ENCODE results near the gene GPX7. TPM values are rescaled to one million over a fixed set of nuclear protein-coding genes. Genes with fewer than 3 reads are reported as not detected.
"Not testable (repeated sequence)": the region's sequence is repeated elsewhere in the genome, so short reads cannot be mapped to it uniquely, and the experiment has no call there.

The GPX7 gene
- total RNA-seq, 2 experiments from 2014 or later = 21.5 TPM

DNA sequence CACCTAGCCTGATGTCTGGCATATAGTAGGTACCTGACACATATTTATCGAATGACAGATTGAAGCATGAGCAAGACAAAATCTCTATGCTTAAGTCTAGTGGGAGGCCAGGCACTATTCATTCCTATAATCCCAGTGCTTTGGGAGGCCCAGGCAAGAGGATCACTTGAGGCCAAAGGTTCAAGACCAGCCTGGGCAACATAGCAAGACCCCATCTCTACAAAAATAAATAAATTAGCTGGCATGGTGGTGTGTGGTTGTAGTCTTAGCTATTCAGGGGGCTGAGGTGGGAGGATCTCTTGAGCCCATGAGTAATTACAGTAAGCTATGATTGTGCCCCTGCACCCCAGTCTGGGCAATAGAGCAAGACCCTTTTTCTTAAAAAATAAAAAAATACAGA is 26.1 kb upstream of the GPX7 start:
- no peaks in the 10 kb centered on the region for H3K36me3 Mint-ChIP-seq (ENCODE audit: low read depth)
- ChIA-PET POLR2A (interaction anchor here (2.2 kb wide), 1 partner anchor 9 kb away, joined by 7 read pairs; no protein-coding TSS in a partner anchor), CTCF (interaction anchor here (1.8 kb wide), 1 partner anchor 52 kb away, joined by 4 read pairs; no protein-coding TSS in a partner anchor)
- DNase-seq = no peak
- no peak for ATAC-seq
- H3K4me3 Mint-ChIP-seq = no peak overlapping the region
- no peaks in the 10 kb centered on the region for H3K27me3 Mint-ChIP-seq
- H3K9me3 Mint-ChIP-seq = no peaks in the 10 kb centered on the region
- intact Hi-C loops (cut with micrococcal nuclease) = no loop called here
- H3K4me1 Mint-ChIP-seq (ENCODE audit: low read depth) = peaks cover 10% of the 10 kb centered on the region
- no peak overlapping the region for H3K27ac Mint-ChIP-seq
- TF ChIP-seq, protein P1, sequence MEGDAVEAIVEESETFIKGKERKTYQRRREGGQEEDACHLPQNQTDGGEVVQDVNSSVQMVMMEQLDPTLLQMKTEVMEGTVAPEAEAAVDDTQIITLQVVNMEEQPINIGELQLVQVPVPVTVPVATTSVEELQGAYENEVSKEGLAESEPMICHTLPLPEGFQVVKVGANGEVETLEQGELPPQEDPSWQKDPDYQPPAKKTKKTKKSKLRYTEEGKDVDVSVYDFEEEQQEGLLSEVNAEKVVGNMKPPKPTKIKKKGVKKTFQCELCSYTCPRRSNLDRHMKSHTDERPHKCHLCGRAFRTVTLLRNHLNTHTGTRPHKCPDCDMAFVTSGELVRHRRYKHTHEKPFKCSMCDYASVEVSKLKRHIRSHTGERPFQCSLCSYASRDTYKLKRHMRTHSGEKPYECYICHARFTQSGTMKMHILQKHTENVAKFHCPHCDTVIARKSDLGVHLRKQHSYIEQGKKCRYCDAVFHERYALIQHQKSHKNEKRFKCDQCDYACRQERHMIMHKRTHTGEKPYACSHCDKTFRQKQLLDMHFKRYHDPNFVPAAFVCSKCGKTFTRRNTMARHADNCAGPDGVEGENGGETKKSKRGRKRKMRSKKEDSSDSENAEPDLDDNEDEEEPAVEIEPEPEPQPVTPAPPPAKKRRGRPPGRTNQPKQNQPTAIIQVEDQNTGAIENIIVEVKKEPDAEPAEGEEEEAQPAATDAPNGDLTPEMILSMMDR (IDR thresholded peaks at IDR 0.05) = no peak

- H3K9me3 Mint-ChIP-seq; intact Hi-C loops (cut with micrococcal nuclease); H3K27ac Mint-ChIP-seq; H3K4me3 Mint-ChIP-seq; CTCF ChIA-PET; H3K27me3 Mint-ChIP-seq; ATAC-seq; DNase-seq; H3K36me3 Mint-ChIP-seq (ENCODE audit: low read depth): not testable (repeated sequence)
- POLR2A ChIA-PET = interaction anchor here (2.2 kb wide), 1 partner anchor 11 kb away, joined by 7 read pairs; no protein-coding TSS in a partner anchor
- H3K4me1 Mint-ChIP-seq (ENCODE audit: low read depth) = peaks cover 10% of the 10 kb centered on the region
These were observed 24.1 kb upstream of the GPX7 start for GRCh38 chr1:52578066-52578465.

DNA sequence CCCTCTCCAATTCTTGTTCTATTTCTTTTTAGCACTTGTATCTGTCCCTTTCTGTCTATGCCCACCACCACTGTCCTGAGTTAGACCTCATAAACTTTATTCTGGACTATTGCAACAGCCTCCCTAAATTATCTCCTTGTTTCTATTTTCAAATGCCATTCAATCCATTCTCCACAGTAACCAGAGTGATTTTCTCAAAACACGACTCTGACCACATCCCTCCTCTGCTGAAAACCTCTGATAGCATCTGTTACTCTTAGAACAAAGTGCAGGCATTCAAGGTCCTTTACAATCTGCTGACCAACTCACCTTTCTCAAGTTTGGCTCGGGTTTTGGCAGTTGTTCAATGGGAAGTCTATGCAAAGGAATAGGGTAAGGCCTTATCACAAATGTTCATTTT is 22.8 kb upstream of the GPX7 start:
- Mint-ChIP-seq H3K36me3 (ENCODE audit: low read depth) (no peaks in the 10 kb centered on the region), H3K9me3 (no peaks in the 10 kb centered on the region), H3K4me1 (ENCODE audit: low read depth) (peaks cover 9% of the 10 kb centered on the region), H3K4me3 (no peak overlapping the region), H3K27me3 (no peaks in the 10 kb centered on the region), H3K27ac (no peak overlapping the region)
- TF ChIP-seq, protein P1 (IDR thresholded peaks at IDR 0.05) = no peak
- intact Hi-C loops (cut with micrococcal nuclease) = no loop called here
- POLR2A ChIA-PET = interaction anchor here (0.7 kb wide), 1 partner anchor 176 kb away, joined by 4 read pairs; the partner anchor contains the start of genes ORC1 and PRPF38A
- CTCF ChIA-PET = interaction anchor here (1.1 kb wide), 1 partner anchor 12 kb away, joined by 3 read pairs; no protein-coding TSS in a partner anchor
- no peak for ATAC-seq
- no peak for DNase-seq

DNA sequence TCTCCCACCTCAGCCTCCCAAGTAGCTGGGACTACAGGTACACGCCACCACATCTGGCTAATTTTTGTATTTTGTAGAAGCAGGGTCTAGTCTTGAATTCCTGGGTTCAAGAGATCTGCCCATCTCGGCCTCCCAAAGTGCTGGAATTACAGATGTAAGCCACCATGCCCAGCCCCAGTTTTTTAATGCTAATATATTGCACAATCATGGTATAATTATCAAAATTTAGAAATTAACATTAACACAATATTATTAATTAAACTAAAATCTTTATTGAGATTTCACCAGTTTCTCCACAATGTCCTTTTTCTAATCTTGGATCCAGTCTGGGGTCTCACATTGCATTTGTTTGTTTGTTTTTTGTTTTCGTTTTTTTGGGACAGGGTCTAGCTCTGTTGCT is 21.9 kb upstream of the GPX7 start:
- Mint-ChIP-seq H3K9me3 (no peaks in the 10 kb centered on the region), H3K36me3 (ENCODE audit: low read depth) (no peaks in the 10 kb centered on the region), H3K27ac (no peak overlapping the region), H3K4me1 (ENCODE audit: low read depth) (peaks cover 5% of the 10 kb centered on the region), H3K27me3 (no peaks in the 10 kb centered on the region), H3K4me3 (no peak overlapping the region)
- POLR2A ChIA-PET = interaction anchor here (1.2 kb wide), 1 partner anchor 29 kb away, joined by 3 read pairs; no protein-coding TSS in a partner anchor
- TF ChIP-seq, protein P1 (IDR thresholded peaks at IDR 0.05) = no peak
- CTCF ChIA-PET = interaction anchor here (1.1 kb wide), 1 partner anchor 13 kb away, joined by 3 read pairs; no protein-coding TSS in a partner anchor
- no peak for ATAC-seq
- intact Hi-C loops (cut with micrococcal nuclease) = no loop called here
- no peak for DNase-seq

- DNase-seq (no peak), ATAC-seq (no peak)
- Mint-ChIP-seq H3K4me1 (ENCODE audit: low read depth) (peaks cover 5% of the 10 kb centered on the region), H3K36me3 (ENCODE audit: low read depth) (no peaks in the 10 kb centered on the region), H3K9me3 (no peaks in the 10 kb centered on the region), H3K4me3 (no peak overlapping the region), H3K27ac (no peak overlapping the region), H3K27me3 (no peaks in the 10 kb centered on the region)
- TF ChIP-seq, protein P1 (IDR thresholded peaks at IDR 0.05) = no peak
- ChIA-PET CTCF (no interaction called here), POLR2A (interaction anchor here (1.1 kb wide), 1 partner anchor 14 kb away, joined by 3 read pairs; no protein-coding TSS in a partner anchor)
- intact Hi-C loops (cut with micrococcal nuclease) = no loop called here
These were observed 20.0 kb upstream of the GPX7 start for GRCh38 chr1:52582116-52582696.
